ENCODE results near the gene SIRPB2.

The SIRPB2 gene

DNA sequence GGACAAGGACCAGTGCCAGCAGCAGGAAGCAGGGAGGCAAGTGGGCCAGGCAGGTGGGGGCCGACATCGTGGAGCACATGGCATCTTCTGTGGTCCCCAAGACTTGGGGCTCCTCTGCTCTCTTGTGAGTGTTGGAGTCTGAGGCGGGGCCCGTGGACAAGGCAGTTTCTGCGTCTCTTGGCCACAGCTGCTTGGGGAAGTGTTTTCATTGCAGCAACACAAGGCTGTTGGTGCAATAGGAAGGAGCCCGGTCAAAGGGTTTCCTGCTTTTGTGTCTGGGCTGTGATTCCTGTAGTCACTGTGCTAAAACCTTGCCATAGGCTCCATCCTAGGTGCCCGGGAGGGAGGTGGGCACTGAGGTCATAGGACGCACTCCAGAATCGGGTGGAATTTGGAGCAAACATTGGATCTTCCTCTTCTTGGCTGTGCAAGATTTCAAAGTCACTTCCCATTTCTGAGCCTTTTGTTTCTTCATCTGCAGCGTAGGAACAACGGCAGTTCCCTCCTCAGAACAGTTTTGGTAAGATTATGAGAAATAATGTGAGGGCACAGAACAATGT lies at the start of gene SIRPB2:
SIRPB2 (minus strand) TSS at position 140 of the 560 bp plus-strand sequence; CDS start at position 79, 61 bp downstream.
- DNase-seq (ENCODE audit: low spot score), result no peak

DNA sequence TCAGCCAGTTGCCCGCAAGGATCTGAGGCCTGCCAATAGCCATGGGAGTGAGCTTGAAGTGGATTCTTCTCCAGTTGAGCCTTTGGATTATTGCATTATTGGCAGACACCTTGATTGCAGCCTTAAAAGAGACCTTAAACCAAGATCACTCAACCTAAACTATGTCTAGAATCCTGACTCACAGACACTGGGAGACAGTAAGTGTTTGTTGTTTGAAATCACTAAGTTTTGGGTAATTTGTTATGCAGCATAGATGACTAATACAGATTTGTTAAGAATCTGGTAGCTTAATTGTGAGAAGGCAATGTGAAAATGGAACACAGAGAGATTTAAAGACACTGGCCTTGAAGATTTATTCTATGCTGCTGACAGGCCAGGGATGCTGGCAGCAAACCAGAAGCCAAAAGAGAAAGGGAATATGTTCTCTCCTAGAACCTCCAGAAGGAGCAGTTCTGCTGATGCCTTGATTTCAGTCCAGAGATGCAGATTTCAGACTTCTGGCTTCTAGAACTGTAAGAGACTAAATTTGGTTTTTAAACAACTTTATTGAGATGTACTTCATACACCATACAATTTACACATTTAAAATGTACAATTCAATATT lies 48.7 kb upstream of the SIRPB2 start:
- no peak for DNase-seq (ENCODE audit: low spot score)

DNA sequence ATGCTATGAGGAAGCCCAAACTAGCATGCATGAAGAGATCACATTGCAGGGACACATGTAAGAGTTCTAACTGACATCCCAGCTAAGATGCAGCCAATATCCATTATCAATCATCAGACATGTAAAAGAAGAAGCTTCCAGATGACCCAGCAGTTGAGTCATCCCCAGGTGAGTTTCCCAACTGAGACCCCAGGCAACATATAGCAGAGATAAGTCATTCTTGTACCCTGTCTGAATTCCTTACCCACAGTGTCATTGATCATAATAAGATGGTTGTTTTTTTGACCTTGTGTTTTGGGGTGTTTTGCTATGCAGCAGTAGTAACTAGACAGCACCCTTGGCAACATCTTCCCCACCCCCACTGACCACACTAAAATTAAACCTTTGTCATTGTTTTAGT lies 47.4 kb upstream of the SIRPB2 start:
- DNase-seq (ENCODE audit: low spot score), result no peak

DNA sequence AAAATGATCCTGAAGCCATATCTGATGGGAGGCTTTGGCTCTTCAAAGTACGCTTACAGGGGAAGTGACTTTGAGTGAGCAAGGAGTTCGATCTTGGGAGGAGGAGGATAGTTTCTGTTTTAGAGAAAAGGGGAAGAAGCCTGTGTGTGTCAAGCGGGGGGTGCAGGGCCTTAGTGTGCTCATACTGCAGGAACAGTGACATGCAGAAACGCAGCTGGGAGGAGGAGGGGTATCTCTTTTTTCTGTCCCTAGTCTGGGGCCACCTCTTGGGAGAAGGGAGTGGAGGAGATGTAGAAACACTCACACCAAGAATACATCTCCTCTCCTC lies 46.5 kb upstream of the SIRPB2 start:
- no peak for DNase-seq (ENCODE audit: low spot score)

DNA sequence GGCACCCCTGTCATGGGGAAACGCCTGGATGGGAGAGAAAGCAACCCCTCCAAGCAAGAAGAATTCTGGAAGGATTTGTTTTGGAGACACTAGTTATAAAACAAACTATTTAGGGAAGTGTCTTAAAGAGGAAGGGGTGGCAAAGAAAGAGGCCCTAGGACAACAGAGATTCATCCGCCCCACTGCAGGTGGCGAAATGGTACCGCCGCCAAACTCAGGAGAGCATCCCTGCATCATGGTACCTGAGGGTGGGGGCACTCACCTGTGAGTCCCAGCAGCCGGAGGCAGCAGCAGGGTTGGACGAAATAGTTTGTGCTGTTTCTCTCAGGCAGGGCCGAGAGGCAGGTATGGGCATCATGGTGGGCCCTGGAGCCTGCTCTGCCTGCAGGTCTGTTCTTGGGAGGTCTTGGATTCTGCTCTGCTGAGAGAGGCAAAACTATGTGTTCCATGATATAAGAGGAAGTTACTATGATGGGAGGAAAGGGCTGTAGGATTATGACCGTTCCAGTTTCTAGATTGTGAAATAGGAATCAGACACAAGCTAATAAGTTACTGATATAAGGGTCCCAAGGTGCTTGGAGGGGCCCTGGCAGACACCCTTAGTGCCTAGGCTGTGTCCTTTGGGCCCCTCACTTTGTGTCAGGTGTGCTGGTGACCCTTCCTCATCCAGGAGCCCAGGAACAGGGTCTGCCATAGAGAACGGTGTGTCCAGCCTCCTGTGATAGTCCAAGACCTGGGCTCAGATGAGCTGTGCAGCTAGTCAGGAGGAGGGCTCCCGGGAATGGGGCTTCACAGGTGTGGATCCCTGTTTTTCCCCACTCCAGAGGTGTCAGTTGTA lies 45.9 kb upstream of the SIRPB2 start:
- DNase-seq (ENCODE audit: low spot score), result no peak

DNA sequence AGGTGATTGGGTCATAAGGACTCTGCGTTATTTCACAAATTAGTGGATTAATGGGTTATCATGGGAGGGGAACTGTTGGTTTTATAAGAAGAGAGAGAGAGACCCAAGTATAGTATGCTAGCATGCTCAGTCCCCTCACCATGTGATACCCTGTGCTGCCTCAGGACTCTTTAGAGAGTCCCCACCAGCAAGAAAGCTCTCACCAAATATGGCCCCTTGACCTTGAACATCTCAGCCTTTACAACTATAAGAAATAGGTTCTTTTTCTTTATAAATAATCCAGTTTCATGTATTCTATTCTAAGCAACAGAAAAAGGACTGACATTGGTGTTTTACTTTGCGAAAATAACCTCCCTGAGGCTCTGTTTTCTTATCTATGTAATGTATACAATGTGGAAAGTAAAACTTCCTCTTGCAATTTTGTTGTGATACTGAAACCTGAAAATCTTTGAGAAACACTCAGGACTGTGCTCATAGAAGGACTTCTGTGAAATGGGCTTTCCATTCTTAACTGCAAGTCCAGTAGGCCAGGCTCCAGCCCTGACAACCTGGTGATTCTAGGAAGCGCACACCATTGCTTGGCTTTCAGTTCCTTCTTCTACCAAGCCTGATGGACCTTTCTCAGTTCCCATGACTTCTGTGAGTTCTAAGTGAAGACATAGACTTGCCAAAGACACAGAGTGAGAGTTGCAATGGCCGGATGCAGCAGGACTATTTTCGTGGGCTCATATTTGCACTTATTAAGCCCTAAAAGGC lies 44.4 kb upstream of the SIRPB2 start:
- no peak for DNase-seq (ENCODE audit: low spot score)

DNA sequence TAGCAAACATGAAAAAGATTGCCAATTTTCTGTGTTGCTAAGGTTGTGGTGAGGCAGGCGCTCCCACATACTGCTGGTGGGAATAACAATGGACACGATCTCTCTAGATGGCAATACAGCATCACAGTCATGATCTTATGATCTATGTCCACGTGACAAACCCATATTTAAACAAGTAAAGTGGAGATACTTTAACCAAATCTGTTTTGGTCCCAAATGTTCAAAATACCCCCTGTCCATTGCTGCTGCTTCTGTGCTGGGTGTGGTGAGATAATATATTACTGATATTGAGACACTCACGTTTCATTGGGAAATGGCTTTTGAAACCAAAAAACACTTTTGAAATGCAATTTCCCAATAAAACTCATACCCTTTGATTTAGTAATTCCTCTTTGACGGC lies 43.3 kb upstream of the SIRPB2 start:
- DNase-seq (ENCODE audit: low spot score), result no peak

DNA sequence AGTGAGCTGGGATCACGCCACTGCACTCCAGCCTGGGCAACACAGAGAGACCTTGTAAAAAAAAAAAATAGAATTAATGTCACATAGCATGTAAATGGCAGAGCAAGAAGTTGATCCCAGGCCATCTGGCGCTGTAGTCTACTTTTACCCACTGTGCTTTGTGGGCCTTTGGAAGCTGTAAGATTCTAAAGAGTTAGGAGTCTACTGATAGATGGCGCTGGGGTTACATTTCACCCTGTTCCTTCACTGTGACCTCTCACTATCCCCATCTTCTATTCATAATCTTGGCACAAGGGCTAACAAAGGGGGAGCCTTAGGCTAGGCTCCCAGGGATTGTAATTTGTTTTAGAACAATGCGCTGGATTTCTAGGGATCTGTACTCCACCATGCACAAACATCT lies 41.8 kb upstream of the SIRPB2 start:
- no peak for DNase-seq (ENCODE audit: low spot score)

DNA sequence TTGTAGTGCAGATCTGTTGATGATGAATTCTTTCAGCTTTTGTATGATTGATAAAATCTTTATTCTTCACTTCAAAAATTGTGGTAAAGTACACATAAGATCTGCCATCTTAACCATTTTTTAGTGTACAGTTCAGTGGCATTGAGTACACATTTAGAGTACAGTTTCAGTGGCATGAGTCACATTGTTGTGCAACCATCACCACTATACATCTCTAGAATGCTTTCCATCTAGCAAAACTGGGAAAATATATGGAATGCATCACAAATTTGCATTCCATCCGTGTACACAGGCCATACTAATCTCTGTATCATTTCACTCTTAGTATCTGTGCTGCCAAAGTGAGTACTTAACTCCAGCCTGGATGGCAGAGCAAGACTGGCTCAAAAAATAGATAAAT lies 37.6 kb upstream of the SIRPB2 start:
- DNase-seq (ENCODE audit: low spot score), result no peak

DNA sequence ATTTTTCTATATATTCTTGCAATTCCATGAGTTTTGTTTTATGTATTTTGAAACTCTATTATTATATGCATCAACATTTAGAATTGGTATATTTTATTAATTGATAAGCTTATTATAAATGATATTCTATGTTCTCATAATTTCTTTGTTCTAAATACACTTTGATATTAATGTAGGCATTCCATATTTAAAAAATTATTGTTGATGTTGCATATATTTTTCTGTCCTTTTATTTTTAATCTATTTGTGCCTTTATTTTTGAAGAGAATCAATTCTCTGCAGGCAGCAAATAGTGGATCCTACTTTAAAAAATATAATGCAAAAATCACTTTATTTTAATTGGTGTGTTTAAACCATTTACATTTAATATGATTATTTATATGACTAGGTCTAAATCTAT lies 36.7 kb upstream of the SIRPB2 start:
- DNase-seq (ENCODE audit: low spot score), result no peak

DNA sequence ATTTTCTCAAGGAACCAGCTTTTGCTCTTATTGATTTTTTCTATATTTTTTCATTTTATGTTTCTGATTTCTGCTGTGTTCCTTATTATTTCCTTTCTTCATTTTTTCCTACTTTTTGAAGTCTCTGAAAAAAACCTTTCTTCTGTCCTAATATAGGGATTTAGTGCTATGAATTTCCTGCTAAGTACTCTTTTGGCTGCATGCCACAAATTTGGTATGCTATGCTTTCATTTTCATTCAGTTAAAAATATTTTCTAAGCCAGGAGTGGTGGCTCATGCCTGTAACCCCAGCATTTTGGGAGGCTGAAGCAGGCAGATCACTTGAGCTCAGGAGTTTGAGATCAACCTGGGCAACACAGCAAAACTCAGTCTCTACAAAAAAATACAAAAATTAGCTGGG lies 35.7 kb upstream of the SIRPB2 start:
- no peak for DNase-seq (ENCODE audit: low spot score)

DNA sequence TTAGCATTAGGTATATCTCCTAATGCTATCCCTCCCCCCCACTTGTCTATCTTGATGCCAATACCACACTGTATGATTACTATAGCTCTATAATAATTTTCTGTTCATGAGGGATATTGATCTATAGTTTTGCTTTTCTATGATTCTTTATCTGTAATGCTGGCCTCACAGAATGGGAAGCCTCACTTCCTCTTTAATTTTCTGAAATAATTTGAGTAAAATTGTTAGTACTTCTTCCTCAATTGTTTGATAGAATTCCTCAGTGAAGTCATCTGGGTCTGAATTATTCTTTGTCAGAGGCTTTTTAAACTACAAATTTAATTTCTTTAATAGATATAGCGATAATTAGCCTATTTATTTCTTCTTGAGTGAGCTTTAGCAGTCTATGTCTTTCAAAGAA lies 35.1 kb upstream of the SIRPB2 start:
- DNase-seq (ENCODE audit: low spot score), result no peak

DNA sequence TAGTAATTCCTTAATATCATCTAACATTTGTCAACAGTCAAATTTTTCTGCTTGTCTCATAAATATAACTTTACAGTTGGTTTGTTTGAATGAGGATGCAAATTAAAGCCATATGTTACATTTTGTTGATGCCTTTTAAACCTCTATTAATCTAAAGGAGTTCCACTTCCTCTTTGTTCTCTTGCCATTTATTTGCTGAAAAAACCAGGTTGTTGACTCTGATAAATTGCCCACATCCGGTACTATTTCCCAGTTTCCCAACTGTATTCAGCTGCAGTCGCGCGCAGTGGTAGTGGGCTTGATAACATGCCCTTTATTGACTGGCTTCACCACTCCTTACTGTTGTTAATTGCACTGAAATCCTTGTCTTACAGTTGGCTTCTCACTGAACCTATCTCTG lies 32.8 kb upstream of the SIRPB2 start:
- DNase-seq (ENCODE audit: low spot score), result no peak

DNA sequence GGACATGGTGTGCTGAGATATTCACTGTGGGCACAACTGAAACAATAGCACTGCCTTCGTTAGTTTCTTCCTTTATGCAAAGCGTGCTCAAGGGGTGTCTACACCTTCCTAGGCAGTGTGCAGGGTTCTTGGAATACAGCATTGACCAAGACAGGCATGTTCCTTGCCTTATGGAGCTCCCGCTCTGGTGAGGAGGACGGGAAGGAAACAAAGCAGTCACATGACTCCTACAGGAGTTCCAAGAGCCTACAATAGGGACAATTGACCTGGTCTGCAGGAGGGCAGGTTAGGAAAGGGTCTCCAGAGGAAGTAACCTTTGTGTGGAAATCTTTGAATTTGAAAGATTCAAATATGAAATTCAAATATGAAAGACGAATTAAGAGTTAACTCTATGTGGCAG lies 25.8 kb upstream of the SIRPB2 start:
- DNase-seq (ENCODE audit: low spot score), result no peak

DNA sequence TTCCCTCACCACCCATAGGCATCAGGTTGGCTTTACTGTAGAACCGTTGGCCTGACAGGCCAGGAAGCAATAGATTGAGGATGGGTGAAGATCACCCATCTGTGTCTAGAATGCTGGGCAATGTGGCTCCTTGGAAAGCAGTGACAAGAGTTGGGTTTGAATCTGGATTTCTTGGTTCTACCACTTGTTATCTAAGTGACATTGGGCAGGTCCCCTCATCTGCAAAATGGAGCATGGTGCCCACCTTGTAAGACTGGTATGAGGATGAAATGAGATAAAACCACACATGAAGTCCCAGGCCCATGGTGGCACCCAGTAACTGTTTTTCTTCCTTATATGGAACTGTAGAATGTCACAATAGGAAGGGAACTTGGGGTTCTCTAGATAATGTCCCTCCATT lies 22.6 kb upstream of the SIRPB2 start:
- DNase-seq (ENCODE audit: low spot score), result no peak

DNA sequence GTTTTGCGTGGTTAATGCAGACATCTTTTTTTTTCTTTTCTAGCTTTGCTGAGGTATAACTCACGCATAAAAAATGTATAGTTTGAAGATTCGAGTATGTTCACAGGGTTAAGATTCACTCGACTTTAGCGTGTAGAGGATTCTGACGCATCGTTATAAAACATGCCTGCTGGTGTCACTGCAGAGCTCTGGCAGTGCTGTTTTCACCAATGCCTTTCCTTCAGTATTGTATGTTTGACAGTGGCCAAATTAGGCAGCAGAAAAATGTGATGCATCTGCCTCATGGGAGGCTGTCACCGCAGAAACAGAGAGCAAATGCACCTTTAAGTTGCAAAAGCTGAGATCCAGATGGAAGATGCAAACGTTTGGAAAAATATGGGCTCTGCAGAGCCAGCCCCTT lies 18.0 kb upstream of the SIRPB2 start:
- DNase-seq (ENCODE audit: low spot score), result peak; percentile 40

DNA sequence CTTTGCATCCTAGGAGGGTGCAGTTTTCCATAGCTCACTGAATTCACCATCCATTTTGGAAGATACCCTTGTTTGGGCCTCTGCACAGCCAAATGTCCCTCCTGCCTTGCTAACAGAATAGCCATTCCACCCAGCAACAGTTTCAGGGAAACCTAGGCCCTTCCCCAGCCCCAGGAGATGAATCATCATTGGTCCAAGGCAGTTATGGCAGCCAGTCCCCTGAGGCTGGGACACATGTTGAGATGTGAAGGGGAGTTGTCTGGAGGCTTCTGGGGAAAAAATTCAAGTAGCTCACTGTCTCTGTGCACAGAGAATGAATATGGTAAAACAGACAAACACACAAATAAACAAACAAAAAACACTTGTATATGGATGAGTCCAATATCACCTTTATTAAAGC lies 17.4 kb upstream of the SIRPB2 start:
- no peak for DNase-seq (ENCODE audit: low spot score)

DNA sequence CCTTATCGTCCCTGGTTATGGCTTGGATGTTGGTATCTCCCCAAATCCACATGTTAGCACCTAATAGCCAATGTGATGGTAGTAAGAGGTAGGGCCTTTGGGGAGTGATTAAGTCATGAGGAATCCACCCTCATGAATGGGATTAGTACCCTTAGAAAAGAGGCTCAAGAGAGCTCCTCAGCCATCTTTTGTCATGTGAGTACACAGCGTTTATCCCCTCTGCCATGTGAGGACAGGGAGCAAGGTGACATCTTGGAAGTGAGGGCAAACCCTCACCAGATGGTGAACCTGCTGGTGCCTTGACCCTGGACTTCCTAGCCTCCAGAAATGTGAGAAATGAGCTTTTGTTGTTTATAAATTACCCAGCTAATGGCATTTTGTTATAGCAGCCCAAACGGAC lies 16.1 kb upstream of the SIRPB2 start:
- DNase-seq (ENCODE audit: low spot score), result no peak

DNA sequence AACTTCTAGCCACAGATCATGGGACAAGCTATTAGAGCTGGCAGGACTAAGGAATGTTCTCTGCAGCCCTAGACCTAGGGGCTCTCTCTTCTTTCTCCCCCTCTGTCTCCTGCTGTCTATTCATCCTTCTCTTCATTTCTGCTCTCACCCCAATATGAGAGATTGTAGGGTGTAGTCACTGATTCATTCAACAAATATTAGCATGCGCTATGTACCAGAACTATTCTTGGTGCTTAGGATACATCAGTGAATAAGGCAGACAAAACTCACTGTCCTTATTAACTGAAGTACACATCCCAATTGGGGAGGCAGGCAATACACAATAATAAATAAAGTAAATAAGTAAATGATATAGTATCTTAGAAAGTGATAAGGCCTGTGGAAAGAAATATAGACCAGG lies 14.7 kb upstream of the SIRPB2 start:
- DNase-seq (ENCODE audit: low spot score), result no peak

DNA sequence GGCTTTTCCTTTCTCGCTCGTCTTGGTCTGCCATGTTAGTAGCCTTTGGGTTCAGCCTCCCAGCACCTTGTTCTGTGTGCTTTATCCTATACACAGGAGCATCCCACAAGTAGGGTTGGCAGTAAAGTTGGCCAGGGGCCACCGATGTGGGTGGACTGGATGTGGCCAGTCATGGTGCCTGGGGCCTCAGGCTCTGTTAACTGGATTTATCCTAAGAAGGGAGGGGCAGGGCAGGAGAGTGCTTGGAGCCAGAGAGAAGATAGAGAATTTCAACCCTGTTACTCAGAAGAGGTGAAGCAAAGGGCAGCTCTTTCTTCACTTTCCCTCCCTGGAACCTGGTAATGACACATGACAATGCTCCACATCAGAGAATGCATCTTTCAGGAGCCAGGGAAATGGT lies 14.1 kb upstream of the SIRPB2 start:
- DNase-seq (ENCODE audit: low spot score), result no peak

DNA sequence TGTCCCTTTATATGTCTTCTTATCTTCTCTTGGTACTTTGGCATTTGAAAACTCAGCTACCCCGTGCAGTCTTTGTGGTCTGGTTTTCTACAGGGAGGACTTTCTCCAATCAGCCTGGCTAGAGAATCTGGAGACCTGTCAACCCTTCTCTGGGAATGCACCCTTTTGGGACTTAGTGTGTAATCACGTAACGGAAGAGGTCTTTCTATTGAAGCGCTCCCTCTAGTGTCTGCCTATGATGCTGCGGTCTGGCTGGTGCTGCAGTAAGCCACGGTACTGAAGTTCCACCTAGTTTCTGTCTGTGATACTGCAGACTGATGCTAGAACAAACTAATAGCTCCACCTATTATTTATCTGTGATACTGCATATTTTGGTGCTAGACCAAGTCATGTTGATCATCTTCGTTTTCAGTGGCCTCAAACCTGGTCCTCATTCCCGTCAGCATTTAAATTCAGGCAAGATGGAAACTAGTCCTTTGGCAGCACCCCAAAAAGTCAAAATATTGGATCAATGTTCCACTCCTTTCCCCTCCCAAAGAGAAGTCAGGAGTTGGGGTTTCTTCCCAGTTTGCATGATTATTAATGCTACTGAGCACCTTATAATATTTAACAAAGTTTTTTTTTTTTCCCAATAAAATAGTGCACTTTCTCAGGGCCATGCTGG lies 12.5 kb upstream of the SIRPB2 start:
- peak; percentile 96 for DNase-seq (ENCODE audit: low spot score)

DNA sequence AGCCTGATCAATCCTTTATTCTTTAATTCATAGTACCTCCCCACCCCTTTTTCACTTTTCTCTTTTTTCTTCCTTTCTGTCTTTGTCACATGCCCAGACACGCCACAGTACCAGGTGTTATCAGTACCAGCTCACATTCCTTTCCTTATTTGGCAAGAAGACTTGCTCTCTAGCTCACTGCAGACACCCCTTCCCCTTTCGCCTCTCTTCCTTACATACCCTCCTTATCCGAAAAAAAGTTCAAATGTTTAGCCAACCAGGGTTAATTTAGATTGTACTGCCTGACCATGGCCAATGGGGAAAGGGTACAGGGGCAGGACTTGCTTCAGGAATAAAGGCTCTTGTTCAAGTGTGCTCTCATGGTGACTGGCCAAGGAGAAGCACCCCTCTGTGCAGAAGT lies 9.3 kb upstream of the SIRPB2 start:
- no peak for DNase-seq (ENCODE audit: low spot score)

All from SW480 (cell line).